ELF-1 (cell line): Measurements from ENCODE around the gene MLKL.

ENCODE experiments used
- DNase-seq: peaks from one replicate; pipeline ENCODE4 v3.0.0-alpha.2; 2016; ENCODE audit warnings: low read depth, low spot score

The MLKL gene

GRCh38 chr16:74651841-74652240 lies 48.8 kb downstream of the MLKL start:
- no peak for DNase-seq

GRCh38 chr16:74650966-74651567 lies 49.6 kb downstream of the MLKL start:
- DNase-seq: no peak

- DNase-seq: no peak
These were observed 50.7 kb downstream of the MLKL start for GRCh38 chr16:74649839-74650504.

GRCh38 chr16:74641969-74642368 lies 58.7 kb downstream of the MLKL start:
- no peak for DNase-seq

GRCh38 chr16:74637742-74638453 lies 62.8 kb downstream of the MLKL start:
- no peak for DNase-seq

DNA sequence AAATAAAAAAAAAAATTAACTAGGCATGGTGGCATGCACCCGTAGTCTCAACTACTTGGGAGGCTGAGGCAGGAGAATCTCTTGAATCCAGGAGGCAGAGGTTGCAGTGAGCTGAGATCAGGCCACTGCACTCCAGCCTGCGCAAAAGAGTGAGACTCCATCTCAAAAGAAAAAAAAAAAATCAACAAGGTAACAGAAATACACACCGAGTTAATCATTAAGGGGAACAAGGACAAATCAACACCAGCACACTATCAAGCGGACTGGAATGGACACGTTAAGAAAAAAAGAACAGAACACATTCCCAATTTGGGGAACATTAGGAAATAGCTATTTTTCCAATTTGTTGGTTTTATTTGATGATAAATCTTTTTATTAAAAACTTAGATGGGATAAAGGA lies 65.4 kb downstream of the MLKL start:
- no peak for DNase-seq

DNA sequence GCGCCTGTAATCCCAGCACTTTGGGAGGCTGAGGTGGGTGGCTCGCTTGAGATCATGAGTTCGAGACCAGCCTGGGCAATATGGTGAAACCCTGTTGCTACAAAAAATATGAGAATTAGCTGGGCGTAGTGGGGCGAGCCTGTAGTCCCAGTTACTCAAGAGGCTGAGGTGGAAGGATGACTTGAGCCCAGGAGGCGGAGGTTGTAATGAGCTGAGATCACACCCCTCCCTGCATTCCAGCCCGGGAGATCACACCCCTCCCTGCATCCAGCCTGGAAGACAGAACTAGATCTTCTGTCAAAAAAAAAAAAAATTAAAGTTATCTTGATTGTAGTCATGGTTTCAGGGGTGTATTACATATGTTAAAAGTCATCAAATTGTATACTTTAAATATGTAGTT lies 67.0 kb downstream of the MLKL start:
- no peak for DNase-seq

DNA sequence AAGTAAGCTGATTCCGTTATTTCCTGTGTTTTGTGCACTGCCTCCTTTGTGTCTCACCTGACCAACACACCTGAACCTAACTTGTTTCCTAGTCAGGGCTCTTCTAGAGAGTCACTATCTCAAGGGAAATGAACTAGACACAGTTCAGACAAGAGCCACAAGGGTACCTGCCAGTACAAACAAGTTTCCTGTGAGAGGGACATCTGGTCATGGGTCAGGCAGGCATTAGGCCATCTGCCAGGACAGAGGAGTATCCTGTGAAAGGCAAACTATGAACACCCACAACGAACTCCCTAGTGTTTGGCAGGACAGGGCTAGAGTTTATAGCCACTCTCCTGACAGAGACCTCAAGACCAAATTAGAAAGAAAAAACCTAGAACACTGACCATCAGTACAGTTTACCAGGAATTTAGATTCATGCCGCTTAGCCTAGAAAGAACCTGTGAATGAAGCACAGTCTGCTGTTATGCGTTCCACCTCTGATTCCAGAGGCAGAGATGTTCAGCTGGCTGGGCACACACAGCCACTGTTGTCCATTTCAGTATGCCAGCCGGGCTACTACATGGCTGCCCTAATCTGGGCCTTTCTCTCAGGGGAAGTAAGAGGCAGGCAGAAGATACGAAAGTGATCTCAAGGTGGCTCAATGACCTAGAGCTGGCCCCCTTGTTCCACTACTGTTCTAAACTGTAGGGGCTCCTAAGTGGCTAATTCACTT lies 73.0 kb downstream of the MLKL start:
- no peak for DNase-seq

GRCh38 chr16:74626741-74627416 lies 73.8 kb downstream of the MLKL start:
- no peak for DNase-seq

- no peak for DNase-seq
These were observed 74.9 kb downstream of the MLKL start for GRCh38 chr16:74625500-74626350.

GRCh38 chr16:74623839-74624235 lies 76.8 kb downstream of the MLKL start:
- no peak for DNase-seq

DNA sequence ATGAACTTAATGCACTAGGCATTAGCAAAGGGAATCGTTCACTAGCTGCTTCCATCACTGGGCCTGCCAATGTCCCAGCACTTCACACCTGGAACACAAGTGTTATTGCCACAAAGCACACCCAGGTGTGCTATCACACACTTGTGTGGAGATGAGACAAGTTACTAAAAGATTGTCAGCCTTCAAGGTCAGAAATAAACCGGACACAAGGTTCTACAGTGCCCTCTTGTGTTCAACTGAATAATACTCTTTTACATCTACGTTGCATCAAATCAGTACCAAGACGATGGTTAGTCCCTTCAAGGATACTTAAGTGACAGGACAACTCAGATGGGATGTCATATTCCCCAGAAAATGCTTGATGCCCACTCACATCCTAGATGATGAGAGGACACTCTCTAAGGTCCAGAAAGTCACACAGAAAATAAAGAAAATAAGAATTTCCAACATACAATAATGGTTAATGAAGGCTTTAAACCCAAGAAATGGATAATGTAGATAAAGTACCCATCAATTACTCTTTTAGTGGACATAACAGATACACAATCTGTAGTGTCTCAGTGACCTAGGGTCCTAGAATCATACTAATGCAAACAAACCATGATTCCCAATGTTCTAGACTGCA lies 77.3 kb downstream of the MLKL start:
- no peak for DNase-seq

DNA sequence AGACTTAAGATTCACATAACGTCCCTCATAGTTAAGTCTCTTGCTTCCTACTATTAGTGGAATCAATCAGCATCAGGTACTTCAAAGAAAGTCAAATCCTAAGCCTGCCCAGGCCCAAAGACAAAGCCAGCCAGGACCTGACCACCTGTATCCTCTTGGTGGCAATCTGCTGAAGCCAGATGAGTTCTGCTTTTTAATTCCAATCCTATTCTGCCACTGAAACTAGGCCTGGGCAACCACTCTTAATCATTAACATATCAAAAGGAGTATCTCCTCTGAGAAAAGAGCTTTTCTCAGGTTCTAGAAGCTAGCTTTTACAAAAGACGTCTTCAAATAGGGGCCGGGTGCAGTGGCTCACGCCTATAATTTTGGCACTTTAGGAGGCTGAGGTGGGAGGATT lies 78.7 kb downstream of the MLKL start:
- no peak for DNase-seq
